Spinal cord (tissue), 10 donors: Measurements from ENCODE around the gene DYSF. TPM values are rescaled to one million over a fixed set of nuclear protein-coding genes. Genes with fewer than 3 reads are reported as not detected.

ENCODE experiments used
- DNase-seq, 6 donors: peaks; one replicate each; pipeline versions ENCODE4 v3.0.0 to v3.0.0-alpha.2; 2013 to 2015; ENCODE audit warnings: low spot score in 6 of 6, low read depth in 4 of 6
- H3K27ac ChIP-seq: one replicate; pipeline ENCODE4 v1.5.1; 2013; ENCODE audit warnings: low read depth, low read length, control low read depth
- H3K27me3 ChIP-seq: one replicate; pipeline ENCODE4 v1.6.1; 2013; ENCODE audit warnings: low read length; ENCODE audit not compliant: control insufficient read depth, insufficient read depth
- H3K36me3 ChIP-seq: one replicate; pipeline ENCODE4 v1.6.1; 2013; ENCODE audit warnings: low read length; ENCODE audit not compliant: control insufficient read depth, insufficient read depth
- H3K4me1 ChIP-seq: one replicate; pipeline ENCODE4 v1.6.1; 2013; ENCODE audit warnings: low read length; ENCODE audit not compliant: control insufficient read depth, insufficient read depth
- H3K4me3 ChIP-seq: one replicate; pipeline ENCODE4 v1.5.1; 2013; ENCODE audit warnings: low read depth, low read length, control low read depth
- H3K9me3 ChIP-seq: one replicate; pipeline ENCODE4 v1.6.1; 2013; ENCODE audit warnings: low read length; ENCODE audit not compliant: control insufficient read depth, insufficient read depth
- WGBS: methylation state at CpG from one replicate; pipeline ENCODE4 v1.1.5; 2013; ENCODE audit warnings: missing lambda C conversion rate; ENCODE audit not compliant: insufficient coverage; 5-methylcytosine and 5-hydroxymethylcytosine counted together
- polyA plus RNA-seq, 2 donors: library from polyadenylated mRNA; unstranded; fragments of 120-200 nt; gene quantifications; one replicate each; pipeline ENCODE4 v1.2.1, GENCODE V29; 2013; ENCODE audit not compliant: insufficient read length in 2 of 2
- total RNA-seq, 2 donors: library from RNA; depleted of rRNA in 1 of 2; stranded (reverse); fragments of 120-200 nt in 1 of 2; fragments of >200 nt in 1 of 2; gene quantifications; one replicate each; pipeline versions ENCODE4 v1.2.3 to v1.2.4, GENCODE V29; 2013 to 2014
- donor health status: healthy.

Gene DYSF
- total and polyA plus RNA-seq, 4 donors = 3.5 to 12.0 (median 6.7) TPM

DNA sequence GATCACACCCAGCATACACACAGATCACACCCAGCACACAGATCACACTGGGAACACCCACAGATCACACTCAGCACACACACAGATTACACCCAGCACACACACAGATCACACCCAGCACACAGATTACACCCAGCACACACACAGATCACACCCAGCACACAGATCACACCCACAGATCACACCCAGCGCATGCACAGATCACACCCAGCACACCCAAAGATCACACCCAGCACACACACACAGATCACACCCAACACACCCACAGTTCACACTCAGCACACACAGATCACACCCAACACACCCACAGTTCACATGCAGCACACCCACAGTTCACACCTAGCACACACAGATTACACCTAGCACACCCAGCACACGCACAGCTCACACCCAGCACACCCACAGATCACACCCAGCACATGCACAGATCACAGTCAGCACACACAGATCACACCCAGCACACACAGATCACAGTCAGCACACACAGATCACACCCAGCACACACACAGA lies 117.6 kb downstream of the DYSF start:
- H3K36me3 ChIP-seq = peaks cover 11% of the 10 kb centered on the region
- DNase-seq = no peak
- no peaks in the 10 kb centered on the region for H3K27me3 ChIP-seq
- H3K27ac ChIP-seq = no peak overlapping the region
- no peaks in the 10 kb centered on the region for H3K4me1 ChIP-seq
- H3K9me3 ChIP-seq = no peaks in the 10 kb centered on the region
- no peak overlapping the region for H3K4me3 ChIP-seq
- WGBS = 100% methylated on average over 2 of the region's 2 CpGs

DNA sequence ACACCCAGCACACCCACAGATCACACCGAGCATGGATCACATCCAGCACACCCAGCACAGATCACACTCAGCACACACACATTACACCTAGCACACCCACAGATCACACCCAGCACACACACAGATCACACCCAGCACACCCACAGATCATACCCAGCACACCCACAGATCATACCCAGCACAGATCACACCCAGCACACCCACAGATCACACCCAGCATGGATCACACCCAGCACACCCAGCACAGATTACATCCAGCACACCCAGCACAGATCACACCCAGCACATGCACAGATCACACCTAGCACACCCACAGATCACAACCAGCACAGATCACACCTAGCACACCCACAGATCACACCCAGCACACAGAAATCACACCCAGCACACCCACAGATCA lies 118.6 kb downstream of the DYSF start:
- no peaks in the 10 kb centered on the region for H3K9me3 ChIP-seq
- peaks cover 11% of the 10 kb centered on the region for H3K36me3 ChIP-seq
- H3K4me3 ChIP-seq = no peak overlapping the region
- WGBS = 92% methylated on average over 1 of the region's 1 CpG
- no peaks in the 10 kb centered on the region for H3K27me3 ChIP-seq
- H3K4me1 ChIP-seq = peaks cover 7% of the 10 kb centered on the region
- H3K27ac ChIP-seq = no peak overlapping the region
- DNase-seq = no peak

DNA sequence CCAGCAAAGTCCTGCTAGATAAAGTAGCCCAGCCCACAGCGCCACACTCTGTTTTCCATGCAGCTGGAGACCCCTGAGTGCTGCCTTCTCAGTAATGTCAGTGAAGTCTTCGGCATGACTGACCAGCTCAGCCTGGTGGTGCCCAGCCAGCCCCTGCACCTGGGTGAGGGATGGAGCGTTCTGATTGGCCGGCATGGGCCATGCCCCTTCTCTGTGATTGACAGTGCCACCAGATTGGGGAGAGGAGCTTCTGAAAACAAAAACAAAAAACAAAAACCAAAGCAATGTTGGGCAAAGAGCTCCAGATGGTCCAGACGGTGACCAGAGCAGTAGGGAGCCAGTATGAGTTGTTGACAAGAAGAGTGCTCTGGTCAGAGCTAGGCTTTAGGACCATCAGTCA lies 122.6 kb downstream of the DYSF start:
- Histone ChIP-seq H3K27me3 (no peaks in the 10 kb centered on the region), H3K4me3 (no peak overlapping the region), H3K9me3 (no peaks in the 10 kb centered on the region), H3K36me3 (peaks cover 7% of the 10 kb centered on the region), H3K4me1 (peaks cover 25% of the 10 kb centered on the region), H3K27ac (no peak overlapping the region)
- no peak for DNase-seq
- 74% methylated on average over 3 of the region's 5 CpGs for WGBS

DNA sequence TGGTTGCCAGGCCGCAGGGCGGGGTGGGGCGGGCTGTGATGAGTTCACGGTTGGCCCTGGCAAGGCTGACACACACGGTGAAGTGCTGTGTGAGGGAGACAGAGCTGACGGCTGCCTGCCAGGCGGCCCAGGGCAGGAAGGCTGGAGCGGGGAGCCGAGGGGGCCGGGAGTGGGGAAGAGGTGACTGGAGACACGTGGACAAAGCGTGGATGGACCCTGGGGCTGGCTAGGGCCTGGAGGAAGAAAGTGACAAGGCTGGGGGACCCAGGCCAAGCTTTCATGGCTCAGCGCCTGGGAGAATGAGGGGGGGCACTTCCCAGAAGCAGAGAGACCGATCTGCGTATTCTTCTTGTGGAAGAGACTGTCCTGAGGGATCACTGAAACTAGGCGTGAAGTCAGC lies 123.2 kb downstream of the DYSF start:
- Histone ChIP-seq H3K4me1 (peaks cover 25% of the 10 kb centered on the region), H3K27ac (no peak overlapping the region), H3K36me3 (peaks cover 2% of the 10 kb centered on the region), H3K4me3 (no peak overlapping the region), H3K27me3 (no peaks in the 10 kb centered on the region), H3K9me3 (no peaks in the 10 kb centered on the region)
- peak in 1 of 6 donors; percentile 45 for DNase-seq
- 71% methylated on average over 16 of the region's 16 CpGs for WGBS

DNA sequence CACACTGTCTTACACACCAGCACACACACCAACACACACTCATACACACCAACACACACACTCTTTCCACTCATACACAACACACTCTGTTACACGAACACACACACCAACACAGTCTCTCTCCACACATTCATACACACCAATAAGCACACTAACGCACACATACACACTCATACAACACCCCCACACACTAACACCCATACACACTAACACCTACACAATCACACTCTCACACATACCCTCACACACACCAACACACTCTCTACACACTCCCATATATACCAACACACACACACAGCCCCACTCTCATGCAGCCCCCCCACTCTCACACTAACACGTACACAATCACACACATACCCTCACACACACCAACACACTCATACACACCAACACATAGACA lies 123.8 kb downstream of the DYSF start:
- Histone ChIP-seq H3K27ac (no peak overlapping the region), H3K4me1 (peaks cover 25% of the 10 kb centered on the region), H3K36me3 (no peaks in the 10 kb centered on the region), H3K27me3 (no peaks in the 10 kb centered on the region), H3K4me3 (no peak overlapping the region), H3K9me3 (no peaks in the 10 kb centered on the region)
- DNase-seq = no peak
- 94% methylated on average over 3 of the region's 3 CpGs for WGBS

DNA sequence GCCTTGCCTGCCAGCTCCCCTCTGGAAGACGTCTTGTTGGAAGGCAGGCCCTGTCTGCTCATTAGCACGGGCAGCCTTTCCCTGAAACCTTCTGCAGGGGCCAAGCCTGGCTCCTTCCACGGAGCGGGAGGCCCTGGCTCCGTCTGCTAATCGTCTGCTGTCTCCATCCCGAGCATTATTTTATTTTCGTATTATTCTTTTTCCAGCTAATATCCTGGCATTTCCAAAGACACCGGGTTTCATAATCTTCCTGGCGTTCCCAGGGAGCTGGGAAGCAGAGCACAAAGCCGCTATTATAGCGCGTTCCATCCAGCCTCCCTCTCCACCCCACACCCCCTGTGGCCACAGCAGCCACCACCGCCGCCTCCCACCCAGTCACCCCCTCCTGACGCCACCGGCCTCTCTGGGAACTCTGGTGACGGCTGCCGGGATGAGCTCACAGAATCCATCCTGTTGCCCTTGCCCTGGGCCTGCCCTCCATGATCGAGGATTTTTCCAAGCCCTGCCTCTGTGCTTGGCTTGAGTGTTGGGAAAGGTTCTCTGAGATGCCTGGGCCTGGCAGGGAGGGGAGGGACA lies 125.5 kb downstream of the DYSF start:
- H3K9me3 ChIP-seq = no peaks in the 10 kb centered on the region
- H3K4me3 ChIP-seq = no peak overlapping the region
- H3K27me3 ChIP-seq = no peaks in the 10 kb centered on the region
- no peaks in the 10 kb centered on the region for H3K36me3 ChIP-seq
- WGBS = 54% methylated on average over 20 of the region's 20 CpGs
- H3K4me1 ChIP-seq = peaks cover 25% of the 10 kb centered on the region
- peak overlapping the region; percentile 42 for H3K27ac ChIP-seq
- peak in 2 of 6 donors; percentile 29 to 65 for DNase-seq

DNA sequence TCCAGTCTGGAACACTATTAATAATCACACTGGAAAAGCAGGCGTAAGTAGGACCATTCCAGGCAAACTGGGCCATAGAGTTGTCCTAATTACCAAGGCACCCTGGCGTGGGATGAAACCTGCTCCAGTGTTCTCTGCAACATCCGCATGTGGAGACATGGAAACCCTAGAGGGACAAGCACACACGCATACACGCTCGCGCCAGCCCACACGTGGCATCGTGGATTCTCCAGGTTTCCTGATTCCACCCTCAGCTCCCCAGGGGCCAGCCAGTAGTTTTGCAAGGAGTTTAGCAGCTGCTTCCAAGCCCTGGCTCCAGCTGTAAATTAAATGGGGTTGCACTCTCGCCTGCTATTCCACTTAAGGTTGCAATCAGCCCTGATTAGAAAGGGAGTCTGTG lies 127.7 kb downstream of the DYSF start:
- DNase-seq = peak in 1 of 6 donors; percentile 29
- H3K4me3 ChIP-seq = no peak overlapping the region
- peaks cover 25% of the 10 kb centered on the region for H3K4me1 ChIP-seq
- no peaks in the 10 kb centered on the region for H3K36me3 ChIP-seq
- H3K27ac ChIP-seq = no peak overlapping the region
- whole genome bisulfite sequencing = 63% methylated on average over 10 of the region's 10 CpGs
- no peaks in the 10 kb centered on the region for H3K27me3 ChIP-seq
- H3K9me3 ChIP-seq = no peaks in the 10 kb centered on the region

DNA sequence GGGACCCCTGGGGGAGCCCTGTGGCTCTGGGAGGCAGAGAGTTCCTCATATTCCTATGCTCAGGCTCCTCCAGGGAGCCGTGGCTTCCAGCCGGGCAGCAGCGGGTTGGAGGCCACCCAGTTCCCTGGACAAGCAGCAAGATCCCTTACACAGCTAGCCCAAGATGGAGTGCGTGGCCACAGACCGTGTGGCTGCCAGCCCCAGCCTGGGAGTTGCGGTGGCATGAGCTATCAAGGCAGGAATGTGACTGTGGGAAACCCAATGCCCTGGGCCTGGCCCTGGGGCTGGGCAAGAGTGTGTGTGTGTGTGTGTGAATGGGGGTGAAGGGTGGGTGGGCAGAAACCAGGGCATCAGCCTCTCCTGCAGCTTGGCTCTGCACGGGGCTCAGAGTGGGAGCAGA lies 130.5 kb downstream of the DYSF start:
- Histone ChIP-seq H3K4me3 (no peak overlapping the region), H3K27ac (no peak overlapping the region), H3K27me3 (no peaks in the 10 kb centered on the region), H3K36me3 (no peaks in the 10 kb centered on the region), H3K4me1 (peaks cover 8% of the 10 kb centered on the region), H3K9me3 (no peaks in the 10 kb centered on the region)
- 91% methylated on average over 7 of the region's 7 CpGs for WGBS
- DNase-seq = no peak

DNA sequence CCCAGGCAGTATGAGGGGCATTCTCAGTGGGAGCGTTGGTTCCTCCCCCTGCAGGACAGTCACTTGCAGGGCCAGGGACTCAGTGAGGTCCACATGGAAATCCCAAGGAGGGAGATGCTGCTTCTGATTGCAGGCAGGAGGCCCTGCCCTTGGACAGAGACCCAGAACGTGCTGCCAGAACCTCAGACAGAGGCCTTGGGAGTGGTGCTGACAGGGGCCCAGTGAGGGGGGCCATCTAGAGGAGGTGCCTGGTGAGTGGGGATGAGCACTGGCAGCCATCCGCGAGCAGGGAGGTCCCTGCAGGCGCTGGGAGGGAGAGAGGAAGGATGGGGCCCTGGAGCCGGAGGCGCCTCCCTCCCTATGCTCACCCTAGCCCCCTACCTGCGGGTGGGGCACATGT lies 133.1 kb downstream of the DYSF start:
- Histone ChIP-seq H3K4me1 (peaks cover 5% of the 10 kb centered on the region), H3K9me3 (no peaks in the 10 kb centered on the region), H3K27ac (no peak overlapping the region), H3K27me3 (no peaks in the 10 kb centered on the region), H3K4me3 (no peak overlapping the region), H3K36me3 (no peaks in the 10 kb centered on the region)
- 74% methylated on average over 3 of the region's 8 CpGs for WGBS
- DNase-seq = no peak

DNA sequence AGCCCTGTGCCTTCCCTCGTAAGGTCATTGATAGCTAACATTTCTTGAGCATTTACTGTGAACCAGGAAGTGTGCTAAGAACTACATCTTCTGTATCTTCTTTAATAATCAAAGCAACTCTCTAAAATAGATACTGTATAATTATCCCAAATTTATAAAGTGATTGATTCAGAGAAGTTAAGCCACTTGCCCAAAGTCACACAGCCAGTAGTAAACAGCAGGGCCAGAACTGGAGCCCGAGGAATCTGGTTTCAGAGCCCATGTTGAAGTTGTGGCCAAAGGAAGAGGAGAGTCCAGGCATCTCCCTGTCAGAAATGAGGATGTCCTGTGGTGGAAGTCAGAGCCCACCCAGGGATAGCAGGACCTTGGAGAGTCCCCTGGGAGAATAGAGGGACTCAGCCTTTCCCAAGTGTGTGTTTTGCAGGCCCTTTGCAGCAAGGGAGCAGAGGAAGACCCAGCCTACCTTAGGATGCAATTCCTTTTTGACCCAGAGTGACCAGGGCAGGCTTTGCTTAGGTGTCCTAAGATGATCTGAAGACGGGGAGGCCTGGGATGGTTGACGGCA lies 134.2 kb downstream of the DYSF start:
- H3K36me3 ChIP-seq = no peaks in the 10 kb centered on the region
- no peak overlapping the region for H3K4me3 ChIP-seq
- no peaks in the 10 kb centered on the region for H3K27me3 ChIP-seq
- 100% methylated on average over 3 of the region's 4 CpGs for WGBS
- H3K27ac ChIP-seq = no peak overlapping the region
- DNase-seq = no peak
- H3K9me3 ChIP-seq = no peaks in the 10 kb centered on the region
- H3K4me1 ChIP-seq = peaks cover 16% of the 10 kb centered on the region
